ENCODE data around the gene ZNF26.
A peak's percentile ranks its signal among the peaks of the same experiment; 100 is the strongest.
"Not testable (repeated sequence)": the region's sequence is repeated elsewhere in the genome, so short reads cannot be mapped to it uniquely, and the experiment has no call there.

The ZNF26 gene

GRCh38 chr12:132956011-132956788 is 30.0 kb upstream of the ZNF26 start, which contains the start of gene ZNF605:
Gene ZNF605 (minus strand): TSS chr12:132956306. CDS start chr12:132945635, 10,671 bp downstream.
- peak; percentile 73 for DNase-seq

- not testable (repeated sequence) for DNase-seq
Measured at GRCh38 chr12:132961790-132962189, 24.4 kb upstream of the ZNF26 start.

GRCh38 chr12:132963947-132964346 is 22.2 kb upstream of the ZNF26 start:
- not testable (repeated sequence) for DNase-seq

GRCh38 chr12:132965796-132966195 is 20.4 kb upstream of the ZNF26 start:
- DNase-seq, result no peak

- DNase-seq, result no peak
Measured at GRCh38 chr12:132966676-132967415, 19.3 kb upstream of the ZNF26 start.

- DNase-seq, result no peak
Measured at GRCh38 chr12:132967736-132968135, 18.4 kb upstream of the ZNF26 start.

GRCh38 chr12:132972374-132972773 is 13.8 kb upstream of the ZNF26 start:
- DNase-seq, result no peak

- DNase-seq, result not testable (repeated sequence)
Measured at GRCh38 chr12:132976870-132977269, 9.3 kb upstream of the ZNF26 start.

GRCh38 chr12:132986885-132987225 is 688 bp downstream of the ZNF26 start:
- DNase-seq, result no peak

- DNase-seq, result no peak
Measured at GRCh38 chr12:132998741-132999140, 12.6 kb downstream of the ZNF26 start.

- DNase-seq, result no peak
Measured at GRCh38 chr12:133010657-133011297, 24.6 kb downstream of the ZNF26 start.

- DNase-seq, result no peak
Measured at GRCh38 chr12:133023566-133023965, 37.4 kb downstream of the ZNF26 start.

GRCh38 chr12:133026996-133027395 is 40.8 kb downstream of the ZNF26 start:
- no peak for DNase-seq

GRCh38 chr12:133037207-133038005 is 51.2 kb downstream of the ZNF26 start, which contains the start of gene ZNF84:
Gene ZNF84 (plus strand): TSS chr12:133037509. CDS start chr12:133041468, 3,959 bp downstream.
- peak; percentile 90 for DNase-seq

- DNase-seq, result no peak
Measured at GRCh38 chr12:133038118-133038709, 52.0 kb downstream of the ZNF26 start.

- no peak for DNase-seq
Measured at GRCh38 chr12:133046698-133047097, 60.5 kb downstream of the ZNF26 start.

GRCh38 chr12:133057446-133057845 is 71.3 kb downstream of the ZNF26 start:
- no peak for DNase-seq

- no peak for DNase-seq
Measured at GRCh38 chr12:133058203-133059113, 72.3 kb downstream of the ZNF26 start.

GRCh38 chr12:133061954-133062353 is 75.8 kb downstream of the ZNF26 start:
- no peak for DNase-seq

GRCh38 chr12:133063556-133063955 is 77.4 kb downstream of the ZNF26 start:
- DNase-seq, result no peak

GRCh38 chr12:133073836-133074235 is 87.7 kb downstream of the ZNF26 start:
- no peak for DNase-seq

Data from activated gamma-delta T cell (primary cell).